Esophagus squamous epithelium (tissue), 5 donors: Measurements from ENCODE around the gene CDK11B. TPM values are rescaled to one million over a fixed set of nuclear protein-coding genes. Genes with fewer than 3 reads are reported as not detected.
"Not testable (repeated sequence)": the region's sequence is repeated elsewhere in the genome, so short reads cannot be mapped to it uniquely, and the experiment has no call there.

ENCODE experiments used
- DNase-seq: peaks from one replicate; lab custom pipeline; 2025; lab: John Stamatoyannopoulos, UW
- H3K27ac ChIP-seq, 4 donors: fragments of 200-600 bp; sonication (generic); one replicate each; pipeline ENCODE4 v1.5.1; 2016 to 2019; ENCODE audit warnings: mild to moderate bottlenecking in 1 of 4
- H3K27me3 ChIP-seq, 4 donors: fragments of 200-600 bp; sonication (generic); 1 replicate in 3 of 4; 2 replicates in 1 of 4; pipeline versions ENCODE4 v1.5.1 to v1.6.0; 2017 to 2021; ENCODE audit warnings: antibody characterized with exemption in 1 of 4
- H3K36me3 ChIP-seq, 3 donors: fragments of 200-600 bp; sonication (generic); one replicate each; pipeline ENCODE4 v1.5.1; 2016 to 2019
- H3K4me1 ChIP-seq, 3 donors: fragments of 200-600 bp; sonication (generic); one replicate each; pipeline ENCODE4 v1.5.1; 2017 to 2019
- H3K4me3 ChIP-seq, 4 donors: fragments of 200-600 bp; sonication (generic); 1 replicate in 3 of 4; 2 replicates in 1 of 4; pipeline ENCODE4 v1.5.1; 2016 to 2019; ENCODE audit warnings: mild to moderate bottlenecking in 2 of 4, moderate library complexity in 1 of 4
- H3K9me3 ChIP-seq, 3 donors: fragments of 200-600 bp; sonication (generic); one replicate each; pipeline ENCODE4 v1.5.1; 2016 to 2019
- CTCF ChIP-seq, 6 experiments: fragments of 450-650 bp in 4 of 6; fragments of 200-600 bp in 2 of 6; sonication (generic) in 2 of 6; IDR thresholded peaks; one replicate each; pipeline ENCODE4 v1.5.1; 2016 to 2019; ENCODE audit warnings: antibody characterized with exemption in 6 of 6, mild to moderate bottlenecking in 4 of 6, moderate library complexity in 4 of 6
- POLR2A ChIP-seq, 4 donors: fragments of 450-650 bp; IDR thresholded peaks; one replicate each; pipeline ENCODE4 v1.6.1; 2017; ENCODE audit warnings: antibody characterized with exemption in 4 of 4, mild to moderate bottlenecking in 4 of 4, moderate library complexity in 3 of 4
- WGBS, 2 donors: methylation state at CpG; one replicate each; pipeline ENCODE4 v1.1.5; 2018; 5-methylcytosine and 5-hydroxymethylcytosine counted together
- intact Hi-C: fragments of 100-400 bp; cut with DNase I; formaldehyde crosslinking; loops from one replicate; pipeline ENCODE4 v1.15.0; 2022
- total RNA-seq, 4 donors: library from RNA; depleted of rRNA; stranded (reverse); fragments of >200 nt; gene quantifications; one replicate each; pipeline ENCODE4 v1.1.0, GENCODE V29; 2016
- donor health status: DM: yes; HTN: yes; CAD: no.

Gene CDK11B
- total RNA-seq, 4 donors from 2014 or later = 10.1 to 17.2 (median 13.7) TPM

GRCh38 chr1:1640081-1640480 is 18.7 kb downstream of the CDK11B start:
- 40% methylated on average over 1 of the region's 25 CpGs; no CpG with 5 or more reads in 1 of the 2 donors for WGBS, 2 donors
- intact Hi-C loops, H3K27ac ChIP-seq, DNase-seq, H3K4me1 ChIP-seq, H3K4me3 ChIP-seq, H3K27me3 ChIP-seq, H3K9me3 ChIP-seq: not testable (repeated sequence)
- peaks cover 11 to 50% (median 12%) of the 10 kb centered on the region in 3 donors for H3K36me3 ChIP-seq

- H3K9me3 ChIP-seq, intact Hi-C loops, H3K27ac ChIP-seq, H3K27me3 ChIP-seq, H3K4me3 ChIP-seq, DNase-seq, H3K4me1 ChIP-seq: not testable (repeated sequence)
- no CpG with 5 or more reads among the region's 16 CpGs for WGBS, 2 donors
- H3K36me3 ChIP-seq = peaks cover 11 to 50% (median 12%) of the 10 kb centered on the region in 3 donors
Observed at GRCh38 chr1:1639368-1639767, 19.4 kb downstream of the CDK11B start.

GRCh38 chr1:1638528-1638927 is 20.3 kb downstream of the CDK11B start:
- H3K27ac ChIP-seq, intact Hi-C loops, DNase-seq, H3K9me3 ChIP-seq, H3K4me3 ChIP-seq, H3K4me1 ChIP-seq, H3K27me3 ChIP-seq: not testable (repeated sequence)
- 59 to 83% methylated on average over 1 to 3 of the region's 13 CpGs for WGBS, 2 donors
- H3K36me3 ChIP-seq = peaks cover 11 to 50% (median 12%) of the 10 kb centered on the region in 3 donors

- peaks cover 11 to 50% (median 12%) of the 10 kb centered on the region in 3 donors for H3K36me3 ChIP-seq
- H3K4me3 ChIP-seq, H3K4me1 ChIP-seq, DNase-seq, H3K27me3 ChIP-seq, H3K27ac ChIP-seq, H3K9me3 ChIP-seq, intact Hi-C loops: not testable (repeated sequence)
- WGBS, 2 donors = no CpG with 5 or more reads among the region's 14 CpGs
Observed at GRCh38 chr1:1637479-1637875, 21.3 kb downstream of the CDK11B start.

- H3K4me3 ChIP-seq, DNase-seq, H3K9me3 ChIP-seq, intact Hi-C loops, H3K27me3 ChIP-seq, H3K27ac ChIP-seq, H3K4me1 ChIP-seq: not testable (repeated sequence)
- peaks cover 11 to 50% (median 12%) of the 10 kb centered on the region in 3 donors for H3K36me3 ChIP-seq
- 86 to 100% methylated on average over 1 to 4 of the region's 37 CpGs for WGBS, 2 donors
Observed at GRCh38 chr1:1636621-1637478, 22.0 kb downstream of the CDK11B start.

GRCh38 chr1:1634613-1635012 is 24.2 kb downstream of the CDK11B start:
- H3K9me3 ChIP-seq, H3K27ac ChIP-seq, DNase-seq, intact Hi-C loops, H3K4me3 ChIP-seq: not testable (repeated sequence)
- Histone ChIP-seq H3K27me3 (peaks cover 0 to 28% (median 10%) of the 10 kb centered on the region in 4 donors), H3K4me1 (peaks cover 14 to 28% (median 15%) of the 10 kb centered on the region in 3 donors), H3K36me3 (peaks cover 11 to 31% (median 12%) of the 10 kb centered on the region in 3 donors)
- no CpG with 5 or more reads among the region's 13 CpGs for WGBS, 2 donors

- intact Hi-C loops, H3K4me3 ChIP-seq, H3K9me3 ChIP-seq, H3K27ac ChIP-seq, DNase-seq: not testable (repeated sequence)
- H3K4me1 ChIP-seq = peaks cover 15 to 40% (median 26%) of the 10 kb centered on the region in 3 donors
- no CpG with 5 or more reads among the region's 35 CpGs for WGBS, 2 donors
- peaks cover 0 to 38% (median 10%) of the 10 kb centered on the region in 4 donors for H3K27me3 ChIP-seq
- peaks cover 11 to 25% (median 12%) of the 10 kb centered on the region in 3 donors for H3K36me3 ChIP-seq
Observed at GRCh38 chr1:1633409-1633808, 25.4 kb downstream of the CDK11B start.

- no CpG with 5 or more reads among the region's 48 CpGs for WGBS, 2 donors
- no peak for TF ChIP-seq CTCF (IDR thresholded peaks at IDR 0.05)
- no peak for TF ChIP-seq POLR2A (IDR thresholded peaks at IDR 0.05)
- peaks cover 0 to 38% (median 10%) of the 10 kb centered on the region in 4 donors for H3K27me3 ChIP-seq
- H3K36me3 ChIP-seq = peaks cover 3 to 12% (median 5%) of the 10 kb centered on the region in 3 donors
- DNase-seq = no peak
- peak within 1 kb of the TSS; percentile 53 to 90 (median 76) for H3K27ac ChIP-seq
- H3K4me1 ChIP-seq = peaks cover 16 to 53% (median 27%) of the 10 kb centered on the region in 3 donors
- intact Hi-C loops = no loop called here
- peak within 1 kb of the TSS; percentile 8 to 63 (median 36) for H3K4me3 ChIP-seq
- H3K9me3 ChIP-seq = no peaks in the 10 kb centered on the region
Observed at GRCh38 chr1:1631782-1632420, 26.9 kb downstream of the CDK11B start, which contains the start of gene MMP23B. Gene MMP23B, plus strand, starts transcription at chr1:1632173. Its CDS starts 46 bp downstream, at chr1:1632219.
